A673 (cell line): ENCODE results near the gene TPM2. TPM values are rescaled to one million over a fixed set of nuclear protein-coding genes. Genes with fewer than 3 reads are reported as not detected.

Experiments
- BruUV-seq: library from RNA; stranded (reverse); fragments of 400-500 nt; replicated peaks from 2 replicates; lab custom pipeline; 2021; lab: Mats Ljungman, UMichigan
- CTCF ChIA-PET: fragments of 300-600 bp; sonication (Branson Sonifier 250); formaldehyde crosslinking; loops from one replicate; lab custom pipeline; 2022; ENCODE audit warnings: antibody characterized with exemption; lab: Charles Lee
- POLR2A ChIA-PET: fragments of 300-600 bp; sonication (Branson Sonifier 250); formaldehyde crosslinking; loops from one replicate; lab custom pipeline; 2022; ENCODE audit warnings: antibody characterized with exemption; ENCODE audit not compliant: low non-redundant PET; lab: Charles Lee
- DNase-seq: peaks from one replicate; pipeline ENCODE4 v3.0.0-alpha.2; 2015; ENCODE audit warnings: low spot score
- H3K27ac ChIP-seq: fragments of 200-600 bp; sonication (generic); 2 replicates; pipeline ENCODE4 v1.5.1; 2016; ENCODE audit warnings: mixed run types, low read depth, mild to moderate bottlenecking, mixed read lengths, antibody characterized with exemption, low read length; ENCODE audit not compliant: poor library complexity, severe bottlenecking
- H3K27me3 ChIP-seq: fragments of 200-600 bp; sonication (generic); replicated peaks from 2 replicates; pipeline ENCODE4 v1.6.1; 2017; ENCODE audit warnings: mixed run types, low read depth, mild to moderate bottlenecking, mixed read lengths, antibody characterized with exemption, low read length; ENCODE audit not compliant: insufficient read depth, poor library complexity
- H3K36me3 ChIP-seq: fragments of 200-600 bp; sonication (generic); 2 replicates; pipeline ENCODE4 v1.6.1; 2016; ENCODE audit warnings: mixed run types, mild to moderate bottlenecking, mixed read lengths, antibody characterized with exemption, low read length; ENCODE audit not compliant: insufficient read depth, poor library complexity, severe bottlenecking
- H3K4me1 ChIP-seq: fragments of 200-600 bp; sonication (generic); 2 replicates; pipeline ENCODE4 v1.6.1; 2017; ENCODE audit warnings: mixed run types, mild to moderate bottlenecking, mixed read lengths, antibody characterized with exemption, low read length; ENCODE audit not compliant: insufficient read depth, poor library complexity, severe bottlenecking
- H3K4me3 ChIP-seq: fragments of 200-600 bp; sonication (generic); 2 replicates; pipeline ENCODE4 v1.5.1; 2016; ENCODE audit warnings: low read depth, mixed run types, mild to moderate bottlenecking, mixed read lengths, low read length; ENCODE audit not compliant: poor library complexity, severe bottlenecking
- H3K9me3 ChIP-seq: fragments of 200-600 bp; sonication (generic); 2 replicates; pipeline ENCODE4 v1.6.1; 2016; ENCODE audit warnings: mixed run types, low read depth, mild to moderate bottlenecking, mixed read lengths, antibody characterized with exemption, low read length; ENCODE audit not compliant: poor library complexity, severe bottlenecking
- CTCF ChIP-seq: fragments of 300-800, 200-600 bp; sonication (generic); conservative IDR thresholded peaks from 2 replicates; pipeline ENCODE4 v1.5.1; 2017; ENCODE audit warnings: low read depth, mild to moderate bottlenecking, antibody characterized with exemption, low read length, moderate library complexity, mixed read lengths
- EZH2 ChIP-seq: fragments of 200-600 bp; sonication (generic); IDR thresholded peaks from 2 replicates; pipeline ENCODE4 v1.6.1; 2017; ENCODE audit warnings: borderline replicate concordance, low read depth, mild to moderate bottlenecking, mixed read lengths, antibody characterized with exemption, low read length; ENCODE audit not compliant: poor library complexity, severe bottlenecking
- intact Hi-C: fragments of 100-400 bp; cut with micrococcal nuclease; formaldehyde crosslinking; loops from one replicate; pipeline ENCODE4 v1.10.0; 2022; ENCODE audit not compliant: unreplicated experiment
- total RNA-seq: library from RNA; stranded (reverse); gene quantifications from 2 replicates; pipeline ENCODE4 v1.2.3, GENCODE V29; 2021

TPM2 gene
- total RNA-seq, 1 experiment from 2014 or later: 44.3 TPM

GRCh38 chr9:35706951-35707350, 17.2 kb upstream of the TPM2 start:
- no peak for DNase-seq
- Histone ChIP-seq H3K9me3 (no peaks in the 10 kb centered on the region), H3K36me3 (peaks cover 92% of the 10 kb centered on the region), H3K27me3 (no peaks in the 10 kb centered on the region), H3K4me1 (no peaks in the 10 kb centered on the region), H3K4me3 (no peak overlapping the region), H3K27ac (no peak overlapping the region)
- TF ChIP-seq EZH2 (no peak), CTCF (no peak)
- POLR2A ChIA-PET: no interaction called here
- no TSS peak for BruUV-seq
- intact Hi-C loops: no loop called here
- CTCF ChIA-PET: interaction anchor here (0.9 kb wide), 1 partner anchor 9 kb away, joined by 3 read pairs; no protein-coding TSS in a partner anchor

- POLR2A ChIA-PET: no interaction called here
These were observed 16.2 kb upstream of the TPM2 start for GRCh38 chr9:35705836-35706430.

GRCh38 chr9:35705372-35705771, 15.6 kb upstream of the TPM2 start:
- no peak for TF ChIP-seq CTCF
- no peak for TF ChIP-seq EZH2
- H3K36me3 ChIP-seq: peaks cover 92% of the 10 kb centered on the region

More at GRCh38 chr9:35705836-35706430, 16.2 kb upstream of the TPM2 start:
- CTCF ChIA-PET: interaction anchor here (0.9 kb wide), 1 partner anchor 8 kb away, joined by 3 read pairs; no protein-coding TSS in a partner anchor
- Histone ChIP-seq H3K9me3 (no peaks in the 10 kb centered on the region), H3K4me1 (no peaks in the 10 kb centered on the region), H3K27me3 (no peaks in the 10 kb centered on the region), H3K27ac (no peak overlapping the region), H3K36me3 (peaks cover 92% of the 10 kb centered on the region), H3K4me3 (no peak overlapping the region)
- intact Hi-C loops: no loop called here
- DNase-seq: no peak
- TSS peak; percentile 64 for BruUV-seq
- TF ChIP-seq CTCF (no peak), EZH2 (no peak)

More at GRCh38 chr9:35705372-35705771, 15.6 kb upstream of the TPM2 start:
- H3K4me3 ChIP-seq: no peak overlapping the region
- no peak overlapping the region for H3K27ac ChIP-seq
- intact Hi-C loops: no loop called here
- H3K4me1 ChIP-seq: no peaks in the 10 kb centered on the region
- no peak for DNase-seq
- CTCF ChIA-PET: no interaction called here
- POLR2A ChIA-PET: no interaction called here
- H3K27me3 ChIP-seq: no peaks in the 10 kb centered on the region
- no TSS peak for BruUV-seq
- no peaks in the 10 kb centered on the region for H3K9me3 ChIP-seq
